Neural progenitor cell (in vitro differentiated cells): Measurements from ENCODE around the gene B9D1. TPM values are rescaled to one million over a fixed set of nuclear protein-coding genes. Genes with fewer than 3 reads are reported as not detected.
A peak's percentile ranks its signal among the peaks of the same experiment; 100 is the strongest.

Experiments used
- DNase-seq: peaks from one replicate; pipeline ENCODE4 v3.0.0-alpha.2; 2016; ENCODE audit warnings: low spot score
- H2AFZ ChIP-seq: fragments of 200-600 bp; sonication (generic); replicated peaks from 2 replicates; pipeline ENCODE4 v1.6.1; 2016; ENCODE audit warnings: antibody characterized with exemption
- H3F3A ChIP-seq: fragments of 200-600 bp; sonication (generic); 2 replicates; pipeline ENCODE4 v1.6.1; 2016; ENCODE audit warnings: antibody characterized with exemption, low read depth
- H3K27ac ChIP-seq: fragments of 200-600 bp; sonication (generic); 2 replicates; pipeline ENCODE4 v1.5.1; 2016; ENCODE audit warnings: mild to moderate bottlenecking
- H3K27me3 ChIP-seq: fragments of 200-600 bp; sonication (generic); 2 replicates; pipeline ENCODE4 v1.6.1; 2016; ENCODE audit warnings: mild to moderate bottlenecking, moderate library complexity
- H3K36me3 ChIP-seq: fragments of 200-600 bp; sonication (generic); 2 replicates; pipeline ENCODE4 v1.5.1; 2016
- H3K4me1 ChIP-seq: fragments of 200-600 bp; sonication (generic); 2 replicates; pipeline ENCODE4 v1.6.1; 2016; ENCODE audit warnings: mixed run types
- H3K4me2 ChIP-seq: fragments of 200-600 bp; sonication (generic); 2 replicates; pipeline ENCODE4 v1.6.1; 2016
- H3K4me3 ChIP-seq: fragments of 200-600 bp; sonication (generic); 2 replicates; pipeline ENCODE4 v1.5.1; 2016
- H3K79me2 ChIP-seq: fragments of 200-600 bp; sonication (generic); 2 replicates; pipeline ENCODE4 v1.6.1; 2016; ENCODE audit warnings: low read depth
- H3K9ac ChIP-seq: fragments of 200-600 bp; sonication (generic); 2 replicates; pipeline ENCODE4 v1.6.1; 2016
- H3K9me3 ChIP-seq: fragments of 200-600 bp; sonication (generic); 2 replicates; pipeline ENCODE4 v1.5.1; 2016; ENCODE audit warnings: low read depth
- H4K20me1 ChIP-seq: fragments of 200-600 bp; sonication (generic); 2 replicates; pipeline ENCODE4 v1.6.1; 2016; ENCODE audit warnings: low read depth
- H3K27ac Mint-ChIP-seq: 3 replicates; pipeline ENCODE4 v1.8.0; 2021; ENCODE audit warnings: mixed read lengths
- H3K27me3 Mint-ChIP-seq: 2 replicates; pipeline ENCODE4 v1.8.0; 2022; ENCODE audit warnings: low read depth, mild to moderate bottlenecking, inconsistent platforms, moderate library complexity, mixed read lengths; ENCODE audit not compliant: insufficient read depth
- H3K36me3 Mint-ChIP-seq: 3 replicates; pipeline ENCODE4 v1.8.0; 2021; ENCODE audit warnings: mixed read lengths
- H3K4me1 Mint-ChIP-seq: 3 replicates; pipeline ENCODE4 v1.8.0; 2021; ENCODE audit warnings: mixed read lengths
- H3K4me3 Mint-ChIP-seq: 3 replicates; pipeline ENCODE4 v1.8.0; 2021; ENCODE audit warnings: mild to moderate bottlenecking, moderate library complexity, mixed read lengths
- H3K9me3 Mint-ChIP-seq: 3 replicates; pipeline ENCODE4 v1.8.0; 2020; ENCODE audit warnings: mixed read lengths
- CTCF ChIP-seq: fragments of 200-600 bp; sonication (generic); IDR thresholded peaks from 2 replicates; pipeline ENCODE4 v1.5.1; 2017; ENCODE audit warnings: antibody characterized with exemption, mild to moderate bottlenecking
- EZH2 ChIP-seq: fragments of 200-600 bp; sonication (generic); IDR thresholded peaks from 2 replicates; pipeline ENCODE4 v1.6.1; 2017; ENCODE audit warnings: antibody characterized with exemption, mild to moderate bottlenecking, moderate library complexity
- EZH2phosphoT487 ChIP-seq: fragments of 200-600 bp; sonication (generic); IDR thresholded peaks from 2 replicates; pipeline ENCODE4 v1.6.1; 2017; ENCODE audit warnings: antibody characterized with exemption
- total RNA-seq: library from RNA; depleted of rRNA; stranded (reverse); fragments of >200 nt; gene quantifications from 2 replicates; pipeline ENCODE4 v1.2.3, GENCODE V29; 2015; ENCODE audit warnings: low replicate concordance

Gene B9D1
- total RNA-seq, 1 donor from 2014 or later: 15.1 TPM

- peaks cover 12% of the 10 kb centered on the region for H3K9me3 ChIP-seq
- H2AFZ ChIP-seq: no peak overlapping the region
- H3K4me2 ChIP-seq: no peak overlapping the region
- H3K27me3 Mint-ChIP-seq: peaks cover 3% of the 10 kb centered on the region
- no peak overlapping the region for H3K9ac ChIP-seq
- no peak for DNase-seq
- H3K4me3 Mint-ChIP-seq: no peak overlapping the region
- H3F3A ChIP-seq: no peaks in the 10 kb centered on the region
- peaks cover 11% of the 10 kb centered on the region for H3K36me3 ChIP-seq
- H4K20me1 ChIP-seq: peaks cover 9% of the 10 kb centered on the region
- peaks cover 15% of the 10 kb centered on the region for H3K9me3 Mint-ChIP-seq
- H3K4me1 ChIP-seq: peaks cover 3% of the 10 kb centered on the region
- TF ChIP-seq CTCF (no peak), EZH2 (no peak), EZH2phosphoT487 (no peak)
- no peaks in the 10 kb centered on the region for H3K27me3 ChIP-seq
- peaks cover 39% of the 10 kb centered on the region for H3K36me3 Mint-ChIP-seq
- H3K27ac Mint-ChIP-seq: peak overlapping the region; percentile 76
- peaks cover 24% of the 10 kb centered on the region for H3K4me1 Mint-ChIP-seq
- no peak overlapping the region for H3K4me3 ChIP-seq
- H3K79me2 ChIP-seq: no peaks in the 10 kb centered on the region
- no peak overlapping the region for H3K27ac ChIP-seq
Measured at GRCh38 chr17:19322129-19322505, 40.4 kb downstream of the B9D1 start.

- Mint-ChIP-seq H3K27ac (peak overlapping the region; percentile 76), H3K9me3 (peaks cover 15% of the 10 kb centered on the region), H3K4me3 (no peak overlapping the region), H3K27me3 (peaks cover 3% of the 10 kb centered on the region), H3K36me3 (peaks cover 34% of the 10 kb centered on the region), H3K4me1 (peaks cover 29% of the 10 kb centered on the region)
- Histone ChIP-seq H3K79me2 (no peaks in the 10 kb centered on the region), H3F3A (peaks cover 5% of the 10 kb centered on the region), H3K36me3 (peaks cover 11% of the 10 kb centered on the region), H3K27me3 (no peaks in the 10 kb centered on the region), H3K9ac (no peak overlapping the region), H4K20me1 (peaks cover 15% of the 10 kb centered on the region), H3K27ac (no peak overlapping the region), H2AFZ (no peak overlapping the region), H3K4me3 (no peak overlapping the region), H3K9me3 (peaks cover 12% of the 10 kb centered on the region), H3K4me2 (no peak overlapping the region), H3K4me1 (peaks cover 8% of the 10 kb centered on the region)
- peak; percentile 44 for DNase-seq
- TF ChIP-seq EZH2 (no peak), CTCF (peak; percentile 44)
Measured at GRCh38 chr17:19321481-19322128, 40.9 kb downstream of the B9D1 start.

- Histone ChIP-seq H3K4me3 (no peak overlapping the region), H3K27ac (no peak overlapping the region), H3K9me3 (peaks cover 8% of the 10 kb centered on the region), H3F3A (peaks cover 11% of the 10 kb centered on the region), H4K20me1 (peaks cover 19% of the 10 kb centered on the region), H3K79me2 (no peaks in the 10 kb centered on the region), H2AFZ (no peak overlapping the region), H3K27me3 (no peaks in the 10 kb centered on the region), H3K9ac (no peak overlapping the region), H3K36me3 (peaks cover 11% of the 10 kb centered on the region), H3K4me1 (peaks cover 10% of the 10 kb centered on the region), H3K4me2 (no peak overlapping the region)
- no peak for DNase-seq
- peaks cover 37% of the 10 kb centered on the region for H3K4me1 Mint-ChIP-seq
- H3K36me3 Mint-ChIP-seq: peaks cover 30% of the 10 kb centered on the region
- no peak overlapping the region for H3K27ac Mint-ChIP-seq
- H3K27me3 Mint-ChIP-seq: peaks cover 3% of the 10 kb centered on the region
- H3K4me3 Mint-ChIP-seq: no peak overlapping the region
- TF ChIP-seq EZH2 (no peak), CTCF (no peak), EZH2phosphoT487 (no peak)
- H3K9me3 Mint-ChIP-seq: peaks cover 11% of the 10 kb centered on the region
Measured at GRCh38 chr17:19320876-19321275, 41.6 kb downstream of the B9D1 start.
